ENCODE measurements around the gene PHAF1. TPM values are rescaled to one million over a fixed set of nuclear protein-coding genes. Genes with fewer than 3 reads are reported as not detected.

PHAF1 gene
- total and polyA plus RNA-seq, 2 donors (not counting 1 experiment from before 2014, with no cell fraction given): 18.3 to 21.5 TPM

GRCh38 chr16:67147437-67148140, 37.8 kb downstream of the PHAF1 start:
- no peak for TF ChIP-seq EZH2 (IDR thresholded peaks at IDR 0.05; ENCODE audit: low read length, missing control alignments)
- no peak for TF ChIP-seq CTCF (conservative IDR thresholded peaks at IDR 0.05 in 1 of 2, IDR thresholded peaks at IDR 0.05 in 1 of 2; ENCODE audit: low read depth in 1 of 2, low read length in 2 of 2)
- Histone ChIP-seq H3K4me3 (replicated peaks in 1 of 4; ENCODE audit: control extremely low read depth in 1 of 4, insufficient read depth in 1 of 4, low read depth in 3 of 4, low read length in 4 of 4) (no peak overlapping the region), H3K9ac (ENCODE audit: insufficient read depth, low read length) (no peak overlapping the region), H3K4me1 (ENCODE audit: control insufficient read depth, extremely low read depth, insufficient read depth, low read length) (peaks cover 2% of the 10 kb centered on the region), H3K4me2 (ENCODE audit: extremely low read depth, insufficient read depth, low read length) (no peak overlapping the region), H4K20me1 (ENCODE audit: control insufficient read depth, extremely low read depth, insufficient read depth, low read length) (no peaks in the 10 kb centered on the region), H2AFZ (ENCODE audit: low read length) (no peak overlapping the region), H3K9me3 (ENCODE audit: control insufficient read depth, insufficient read depth, low read depth, low read length) (no peaks in the 10 kb centered on the region), H3K79me2 (ENCODE audit: control insufficient read depth, insufficient read depth, low read length) (no peaks in the 10 kb centered on the region), H3K36me3 (ENCODE audit: control insufficient read depth, insufficient read depth, low read length) (peaks cover 19% of the 10 kb centered on the region), H3K27me3 (ENCODE audit: control insufficient read depth, insufficient read depth, low read length) (no peaks in the 10 kb centered on the region), H3K27ac (ENCODE audit: insufficient read depth, low read length) (no peak overlapping the region)
- no peak for DNase-seq (ENCODE audit: low read depth in 2 of 2)

GRCh38 chr16:67148221-67148620, 38.5 kb downstream of the PHAF1 start:
- Histone ChIP-seq H3K27ac (ENCODE audit: insufficient read depth, low read length) (no peak overlapping the region), H4K20me1 (ENCODE audit: control insufficient read depth, extremely low read depth, insufficient read depth, low read length) (no peaks in the 10 kb centered on the region), H3K79me2 (ENCODE audit: control insufficient read depth, insufficient read depth, low read length) (no peaks in the 10 kb centered on the region), H3K4me1 (ENCODE audit: control insufficient read depth, extremely low read depth, insufficient read depth, low read length) (peaks cover 2% of the 10 kb centered on the region), H3K9ac (ENCODE audit: insufficient read depth, low read length) (no peak overlapping the region), H3K4me2 (ENCODE audit: extremely low read depth, insufficient read depth, low read length) (no peak overlapping the region), H3K4me3 (replicated peaks in 1 of 4; ENCODE audit: control extremely low read depth in 1 of 4, insufficient read depth in 1 of 4, low read depth in 3 of 4, low read length in 4 of 4) (no peak overlapping the region), H3K27me3 (ENCODE audit: control insufficient read depth, insufficient read depth, low read length) (no peaks in the 10 kb centered on the region), H3K9me3 (ENCODE audit: control insufficient read depth, insufficient read depth, low read depth, low read length) (no peaks in the 10 kb centered on the region), H2AFZ (ENCODE audit: low read length) (no peak overlapping the region), H3K36me3 (ENCODE audit: control insufficient read depth, insufficient read depth, low read length) (peaks cover 17% of the 10 kb centered on the region)
- TF ChIP-seq CTCF (conservative IDR thresholded peaks at IDR 0.05 in 1 of 2, IDR thresholded peaks at IDR 0.05 in 1 of 2; ENCODE audit: low read depth in 1 of 2, low read length in 2 of 2): no peak
- TF ChIP-seq EZH2 (IDR thresholded peaks at IDR 0.05; ENCODE audit: low read length, missing control alignments): no peak
- no peak for DNase-seq (ENCODE audit: low read depth in 2 of 2)

- TF ChIP-seq EZH2 (IDR thresholded peaks at IDR 0.05; ENCODE audit: low read length, missing control alignments) (no peak), CTCF (conservative IDR thresholded peaks at IDR 0.05 in 1 of 2, IDR thresholded peaks at IDR 0.05 in 1 of 2; ENCODE audit: low read depth in 1 of 2, low read length in 2 of 2) (no peak)
- no peaks in the 10 kb centered on the region for H3K9me3 ChIP-seq (ENCODE audit: control insufficient read depth, insufficient read depth, low read depth, low read length)
- H3K4me1 ChIP-seq (ENCODE audit: control insufficient read depth, extremely low read depth, insufficient read depth, low read length): peaks cover 2% of the 10 kb centered on the region
- DNase-seq (ENCODE audit: low read depth in 2 of 2): no peak
- no peaks in the 10 kb centered on the region for H3K79me2 ChIP-seq (ENCODE audit: control insufficient read depth, insufficient read depth, low read length)
- no peak overlapping the region for H3K4me2 ChIP-seq (ENCODE audit: extremely low read depth, insufficient read depth, low read length)
- no peaks in the 10 kb centered on the region for H4K20me1 ChIP-seq (ENCODE audit: control insufficient read depth, extremely low read depth, insufficient read depth, low read length)
- H2AFZ ChIP-seq (ENCODE audit: low read length): no peak overlapping the region
- H3K36me3 ChIP-seq (ENCODE audit: control insufficient read depth, insufficient read depth, low read length): peaks cover 17% of the 10 kb centered on the region
- no peak overlapping the region for H3K4me3 ChIP-seq (replicated peaks in 1 of 4; ENCODE audit: control extremely low read depth in 1 of 4, insufficient read depth in 1 of 4, low read depth in 3 of 4, low read length in 4 of 4)
- H3K27me3 ChIP-seq (ENCODE audit: control insufficient read depth, insufficient read depth, low read length): no peaks in the 10 kb centered on the region
- H3K27ac ChIP-seq (ENCODE audit: insufficient read depth, low read length): no peak overlapping the region
- no peak overlapping the region for H3K9ac ChIP-seq (ENCODE audit: insufficient read depth, low read length)
These were observed 39.0 kb downstream of the PHAF1 start for GRCh38 chr16:67148656-67149275.
